ENCODE measurements around the gene DDX17.

DNA sequence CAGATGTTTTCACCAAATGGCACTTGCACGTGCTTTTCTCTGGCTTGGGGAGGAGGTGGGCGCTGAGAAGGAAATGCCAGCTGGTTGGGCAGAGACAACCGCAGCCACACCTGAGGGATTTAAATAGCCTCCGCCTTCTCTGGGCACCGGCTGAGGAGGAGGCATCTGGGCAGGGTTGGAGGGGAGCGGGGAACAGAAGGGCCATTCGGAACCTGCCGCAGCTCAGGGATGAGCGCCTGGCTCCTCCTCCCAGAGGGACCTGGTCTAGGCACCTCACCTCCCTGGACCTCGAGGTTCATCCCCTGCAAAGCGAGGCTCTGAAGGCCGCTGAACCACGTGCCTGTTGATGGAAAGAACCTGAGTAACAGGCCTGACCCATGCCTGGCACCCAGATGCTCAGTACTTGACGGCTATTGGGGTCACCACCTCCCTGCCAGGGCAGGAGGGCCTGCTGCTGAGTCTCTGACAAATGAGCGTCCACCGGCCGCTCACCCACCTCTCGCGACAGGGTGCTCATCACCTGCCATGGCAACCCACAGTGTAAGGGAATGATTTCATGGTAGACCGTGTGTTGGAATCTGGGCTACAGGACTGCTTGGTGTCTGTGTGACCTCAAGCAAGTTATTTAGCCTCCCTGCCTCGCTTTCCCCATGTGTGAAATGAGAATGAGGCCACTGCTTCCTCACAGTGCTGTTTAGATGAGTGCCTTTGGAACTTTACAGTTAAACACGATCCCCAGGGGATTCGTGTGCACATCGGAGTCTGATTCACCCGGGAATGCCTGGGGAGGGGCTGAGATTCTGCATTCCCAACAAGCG lies 40.2 kb downstream of the DDX17 start:
- TF ChIP-seq, protein P1, sequence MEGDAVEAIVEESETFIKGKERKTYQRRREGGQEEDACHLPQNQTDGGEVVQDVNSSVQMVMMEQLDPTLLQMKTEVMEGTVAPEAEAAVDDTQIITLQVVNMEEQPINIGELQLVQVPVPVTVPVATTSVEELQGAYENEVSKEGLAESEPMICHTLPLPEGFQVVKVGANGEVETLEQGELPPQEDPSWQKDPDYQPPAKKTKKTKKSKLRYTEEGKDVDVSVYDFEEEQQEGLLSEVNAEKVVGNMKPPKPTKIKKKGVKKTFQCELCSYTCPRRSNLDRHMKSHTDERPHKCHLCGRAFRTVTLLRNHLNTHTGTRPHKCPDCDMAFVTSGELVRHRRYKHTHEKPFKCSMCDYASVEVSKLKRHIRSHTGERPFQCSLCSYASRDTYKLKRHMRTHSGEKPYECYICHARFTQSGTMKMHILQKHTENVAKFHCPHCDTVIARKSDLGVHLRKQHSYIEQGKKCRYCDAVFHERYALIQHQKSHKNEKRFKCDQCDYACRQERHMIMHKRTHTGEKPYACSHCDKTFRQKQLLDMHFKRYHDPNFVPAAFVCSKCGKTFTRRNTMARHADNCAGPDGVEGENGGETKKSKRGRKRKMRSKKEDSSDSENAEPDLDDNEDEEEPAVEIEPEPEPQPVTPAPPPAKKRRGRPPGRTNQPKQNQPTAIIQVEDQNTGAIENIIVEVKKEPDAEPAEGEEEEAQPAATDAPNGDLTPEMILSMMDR (conservative IDR thresholded peaks at IDR 0.05; ENCODE audit: low read depth, low read length): no peak
- TF ChIP-seq RAD21 (IDR thresholded peaks at IDR 0.05; ENCODE audit: low read length) (no peak), POLR2A (IDR thresholded peaks at IDR 0.05; ENCODE audit: low read depth, low read length) (no peak), RCOR1 (IDR thresholded peaks at IDR 0.05; ENCODE audit: insufficient replicate concordance, low read length) (no peak), MAFK (IDR thresholded peaks at IDR 0.05; ENCODE audit: low read depth, low read length) (no peak)
- TF ChIP-seq, protein P2, sequence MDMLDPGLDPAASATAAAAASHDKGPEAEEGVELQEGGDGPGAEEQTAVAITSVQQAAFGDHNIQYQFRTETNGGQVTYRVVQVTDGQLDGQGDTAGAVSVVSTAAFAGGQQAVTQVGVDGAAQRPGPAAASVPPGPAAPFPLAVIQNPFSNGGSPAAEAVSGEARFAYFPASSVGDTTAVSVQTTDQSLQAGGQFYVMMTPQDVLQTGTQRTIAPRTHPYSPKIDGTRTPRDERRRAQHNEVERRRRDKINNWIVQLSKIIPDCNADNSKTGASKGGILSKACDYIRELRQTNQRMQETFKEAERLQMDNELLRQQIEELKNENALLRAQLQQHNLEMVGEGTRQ (IDR thresholded peaks at IDR 0.05; ENCODE audit: low read depth, low read length): no peak
